Measurements from ENCODE around the gene UTP14A. TPM values are rescaled to one million over a fixed set of nuclear protein-coding genes. Genes with fewer than 3 reads are reported as not detected.

Gene UTP14A
- total and polyA plus RNA-seq, 5 donors from 2014 or later = 5.8 to 11.7 (median 8.5) TPM

Other genes starting within 250 kb of the UTP14A start
- 0.99 TPM for gene XPNPEP2, start 167.2 kb upstream of the UTP14A start, total RNA-seq
- under 1 TPM; 0.17 to 0.75 (median 0.41) TPM for gene XPNPEP2, start 167.2 kb upstream of the UTP14A start, polyA plus RNA-seq
- 117 TPM for gene SASH3, start 126.2 kb upstream of the UTP14A start, total RNA-seq
- gene SASH3, start 126.2 kb upstream of the UTP14A start, polyA plus RNA-seq = 100 to 1,000 TPM; 161 to 205 (median 193) TPM
- gene ZDHHC9, start 62.3 kb upstream of the UTP14A start, total RNA-seq = 2.4 TPM
- 1 to 10 TPM; 2.9 to 6.2 (median 4.4) TPM for gene ZDHHC9, start 62.3 kb upstream of the UTP14A start, polyA plus RNA-seq
- 5.5 TPM for gene BCORL1, start 76.5 kb downstream of the UTP14A start, total RNA-seq
- gene BCORL1, start 76.5 kb downstream of the UTP14A start, polyA plus RNA-seq = 1 to 10 TPM in 2 of 4 donors, under 1 TPM in 2; 0.13 to 2.0 (median 1.0) TPM
- 46.7 TPM for gene ELF4, start 204.3 kb downstream of the UTP14A start, total RNA-seq
- 10 to 100 TPM; 12.1 to 15.7 (median 14.0) TPM for gene ELF4, start 204.3 kb downstream of the UTP14A start, polyA plus RNA-seq

Data from CD4-positive, CD25-positive, alpha-beta regulatory T cell (primary cell).